Colonic mucosa (tissue), 4 donors: ENCODE measurements around the gene ZNF189. TPM values are rescaled to one million over a fixed set of nuclear protein-coding genes. Genes with fewer than 3 reads are reported as not detected.

Source experiments
- DNase-seq: peaks from one replicate; pipeline ENCODE4 v3.0.0-alpha.2; 2020
- H3K27ac ChIP-seq: fragments of 200-600 bp; one replicate; pipeline ENCODE4 v1.8.0; 2021
- H3K27me3 ChIP-seq: fragments of 200-600 bp; one replicate; pipeline ENCODE4 v1.8.0; 2021
- H3K36me3 ChIP-seq: fragments of 200-600 bp; one replicate; pipeline ENCODE4 v1.8.0; 2021
- H3K4me1 ChIP-seq: fragments of 200-600 bp; one replicate; pipeline ENCODE4 v1.8.0; 2021; ENCODE audit warnings: mild to moderate bottlenecking
- H3K4me3 ChIP-seq: fragments of 200-600 bp; one replicate; pipeline ENCODE4 v1.8.0; 2021
- H3K9ac ChIP-seq, 2 donors: one replicate each; pipeline ENCODE4 v1.7.0; 2013; ENCODE audit warnings: control low read depth in 2 of 2, low read depth in 2 of 2, low read length in 2 of 2
- H3K9me3 ChIP-seq: fragments of 200-600 bp; one replicate; pipeline ENCODE4 v1.8.0; 2021
- CTCF ChIP-seq: fragments of 200-600 bp; IDR thresholded peaks from one replicate; pipeline ENCODE4 v1.8.0; 2022; ENCODE audit warnings: antibody characterized with exemption, mild to moderate bottlenecking
- intact Hi-C: fragments of 100-400 bp; cut with DNase I; formaldehyde crosslinking; loops from one replicate; pipeline ENCODE4 v1.14.1; 2022
- total RNA-seq, 2 donors: library from RNA; stranded (reverse); fragmentation: NEBNext Ultra II Directional in 1 of 2; extraction: Animal tissue kit (Norgen Biotek cat#: 25700) in 1 of 2; gene quantifications; one replicate each; pipeline ENCODE4 v1.2.1, GENCODE V29; 2021
- donor health status: healthy.
- donor health status: DM: no; HTN: no; CAD: no.
- donor health status: DM: no; HTN: no; CAD: no.

ZNF189 gene
- total RNA-seq, 2 donors from 2014 or later = 9.3 to 17.4 TPM

DNA sequence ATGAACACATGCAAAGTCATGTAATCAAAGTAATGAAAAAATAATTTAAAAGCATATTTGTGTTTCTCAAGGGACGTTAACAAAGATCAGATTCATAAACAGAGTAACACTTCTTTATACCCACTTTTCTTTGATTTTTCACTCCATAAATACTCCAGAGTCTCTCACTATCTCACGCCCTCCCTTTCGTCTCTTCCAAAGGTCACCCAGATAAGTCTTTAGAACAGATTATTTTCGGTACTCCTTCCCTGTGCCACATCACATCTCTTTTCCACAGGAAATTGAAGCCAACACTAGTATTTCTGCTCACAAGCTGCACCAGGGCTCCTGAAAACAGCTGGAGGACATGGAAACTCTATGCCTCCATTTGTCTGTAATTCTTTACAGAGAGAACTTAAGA, 52.3 kb downstream of the ZNF189 start:
- no peak overlapping the region for H3K9ac ChIP-seq
- no peak for DNase-seq
- intact Hi-C loops = no loop called here
- no peaks in the 10 kb centered on the region for H3K4me1 ChIP-seq
- H3K36me3 ChIP-seq = no peaks in the 10 kb centered on the region
- no peaks in the 10 kb centered on the region for H3K9me3 ChIP-seq
- no peak overlapping the region for H3K4me3 ChIP-seq
- no peak for TF ChIP-seq CTCF
- no peak overlapping the region for H3K27ac ChIP-seq
- no peaks in the 10 kb centered on the region for H3K27me3 ChIP-seq

DNA sequence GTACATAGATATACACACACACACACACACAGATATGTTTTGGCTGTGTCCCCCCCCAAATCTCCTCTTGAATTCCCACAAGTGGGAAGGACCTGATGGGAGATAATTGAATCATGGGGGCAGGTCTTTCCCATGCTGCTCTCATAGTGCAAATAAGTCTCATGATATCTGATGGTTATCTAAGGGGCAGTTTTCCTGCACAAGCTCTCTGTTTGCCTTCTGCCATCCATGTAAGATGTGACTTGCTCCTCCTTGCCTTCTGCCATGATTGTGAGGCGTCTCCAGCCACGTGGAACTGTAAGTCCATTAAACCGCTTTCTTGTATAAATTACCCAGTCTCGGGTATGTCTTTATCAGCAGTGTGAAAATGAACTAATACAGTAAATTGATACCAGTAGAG, 52.8 kb downstream of the ZNF189 start:
- H3K9ac ChIP-seq = no peak overlapping the region
- H3K9me3 ChIP-seq = no peaks in the 10 kb centered on the region
- no peaks in the 10 kb centered on the region for H3K27me3 ChIP-seq
- no peaks in the 10 kb centered on the region for H3K36me3 ChIP-seq
- H3K4me1 ChIP-seq = no peaks in the 10 kb centered on the region
- no peak overlapping the region for H3K4me3 ChIP-seq
- H3K27ac ChIP-seq = no peak overlapping the region
- no peak for TF ChIP-seq CTCF
- DNase-seq = no peak
- intact Hi-C loops = no loop called here

- DNase-seq = no peak
- intact Hi-C loops = no loop called here
Observed at GRCh38 chr9:101453776-101454570, 55.3 kb downstream of the ZNF189 start.

GRCh38 chr9:101455656-101456240, 57.1 kb downstream of the ZNF189 start:
- H3K4me1 ChIP-seq = no peaks in the 10 kb centered on the region
- no peak for DNase-seq
- no peaks in the 10 kb centered on the region for H3K36me3 ChIP-seq
- no peak overlapping the region for H3K4me3 ChIP-seq
- no peaks in the 10 kb centered on the region for H3K9me3 ChIP-seq
- no peaks in the 10 kb centered on the region for H3K27me3 ChIP-seq
- H3K27ac ChIP-seq = no peak overlapping the region
- H3K9ac ChIP-seq = no peak overlapping the region
- intact Hi-C loops = no loop called here
- no peak for TF ChIP-seq CTCF

More at GRCh38 chr9:101453776-101454570, 55.3 kb downstream of the ZNF189 start:
- Histone ChIP-seq H3K27me3 (no peaks in the 10 kb centered on the region), H3K27ac (no peak overlapping the region), H3K36me3 (no peaks in the 10 kb centered on the region), H3K4me1 (no peaks in the 10 kb centered on the region), H3K9ac (no peak overlapping the region), H3K4me3 (no peak overlapping the region), H3K9me3 (no peaks in the 10 kb centered on the region)
- TF ChIP-seq CTCF = no peak

DNA sequence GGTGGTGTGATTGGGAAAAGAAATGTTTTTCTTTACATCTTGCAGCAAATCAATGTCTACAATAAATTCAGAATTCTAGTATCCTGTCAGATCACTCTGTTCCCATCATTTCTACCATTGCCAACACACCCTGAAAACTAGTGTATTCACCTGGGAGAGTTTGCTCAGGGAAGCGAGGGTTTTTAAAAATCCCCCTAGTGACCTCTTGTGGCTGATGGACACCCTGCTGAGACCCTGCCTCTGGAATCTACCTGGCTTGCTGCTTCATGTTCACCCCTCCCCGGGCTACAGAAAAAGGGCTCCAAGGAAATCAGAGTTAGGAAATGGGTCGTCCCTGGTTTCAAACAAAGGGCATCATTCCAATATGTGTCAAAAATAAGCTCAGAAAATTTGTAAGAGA, 58.4 kb downstream of the ZNF189 start:
- no peak overlapping the region for H3K27ac ChIP-seq

More for the DNA sequence above, 58.4 kb downstream of the ZNF189 start:
- Histone ChIP-seq H3K36me3 (no peaks in the 10 kb centered on the region), H3K4me1 (no peaks in the 10 kb centered on the region), H3K27me3 (no peaks in the 10 kb centered on the region), H3K9ac (no peak overlapping the region), H3K4me3 (no peak overlapping the region), H3K9me3 (no peaks in the 10 kb centered on the region)
- no peak for TF ChIP-seq CTCF
- no peak for DNase-seq
- intact Hi-C loops = no loop called here
